Tibial nerve (tissue), 3 donors: ENCODE results near the gene UPF1.

ENCODE experiments used
- CTCF ChIP-seq, 5 experiments: fragments of 200-600 bp in 3 of 5; fragments of 450-650 bp in 2 of 5; sonication (generic) in 3 of 5; IDR thresholded peaks; one replicate each; pipeline ENCODE4 v1.5.1; 2016 to 2019; ENCODE audit warnings: antibody characterized with exemption in 5 of 5, mild to moderate bottlenecking in 3 of 5, moderate library complexity in 2 of 5
- POLR2A ChIP-seq, 2 donors: fragments of 450-650 bp; IDR thresholded peaks; one replicate each; pipeline ENCODE4 v1.6.1; 2017; ENCODE audit warnings: antibody characterized with exemption in 2 of 2, mild to moderate bottlenecking in 2 of 2, moderate library complexity in 2 of 2

- TF ChIP-seq CTCF (IDR thresholded peaks at IDR 0.05): no peak
- TF ChIP-seq POLR2A (IDR thresholded peaks at IDR 0.05): no peak
Measured at GRCh38 chr19:18855647-18856384, 24.1 kb downstream of the UPF1 start.
